Measurements from ENCODE around the gene APBA1.

DNA sequence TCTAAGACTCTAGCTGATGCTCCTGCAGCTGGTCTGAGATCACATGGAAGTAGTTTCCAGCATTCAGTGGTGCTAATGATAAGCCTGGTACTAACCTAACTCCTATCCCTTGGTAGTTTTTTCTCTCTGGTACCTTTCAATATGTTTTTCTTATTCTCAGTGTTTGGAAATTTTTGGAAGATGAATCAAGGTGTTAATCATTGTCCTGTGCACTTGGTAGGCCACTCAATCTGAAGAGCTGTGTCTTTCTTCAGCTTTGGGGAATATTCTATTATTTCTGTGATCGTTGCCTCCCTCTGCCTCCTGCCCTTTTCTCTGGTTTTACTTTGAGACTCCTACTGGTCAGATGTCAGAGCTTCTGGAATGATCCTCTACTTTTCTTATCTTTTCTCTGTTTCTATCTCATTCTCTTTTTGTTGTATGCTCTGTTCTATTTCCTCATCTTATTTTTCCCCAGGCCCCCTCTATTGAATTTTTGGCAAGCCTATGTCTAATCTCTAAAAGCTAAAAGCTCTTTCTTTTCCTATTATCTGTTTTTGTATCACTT is 136.8 kb downstream of the APBA1 start:
- TF ChIP-seq SPI1 (IDR thresholded peaks at IDR 0.05; ENCODE audit: low read depth, low read length) (no peak), POLR2A (IDR thresholded peaks at IDR 0.05; ENCODE audit: low read depth, low read length) (no peak), PAX5 (IDR thresholded peaks at IDR 0.05; ENCODE audit: insufficient read depth, low read length, severe bottlenecking) (no peak), POLR2AphosphoS5 (IDR thresholded peaks at IDR 0.05; ENCODE audit: low read depth, low read length) (no peak), TAF1 (IDR thresholded peaks at IDR 0.05; ENCODE audit: low read depth, low read length) (no peak)
